Measurements from ENCODE around the gene ASGR1.

The ASGR1 gene

DNA sequence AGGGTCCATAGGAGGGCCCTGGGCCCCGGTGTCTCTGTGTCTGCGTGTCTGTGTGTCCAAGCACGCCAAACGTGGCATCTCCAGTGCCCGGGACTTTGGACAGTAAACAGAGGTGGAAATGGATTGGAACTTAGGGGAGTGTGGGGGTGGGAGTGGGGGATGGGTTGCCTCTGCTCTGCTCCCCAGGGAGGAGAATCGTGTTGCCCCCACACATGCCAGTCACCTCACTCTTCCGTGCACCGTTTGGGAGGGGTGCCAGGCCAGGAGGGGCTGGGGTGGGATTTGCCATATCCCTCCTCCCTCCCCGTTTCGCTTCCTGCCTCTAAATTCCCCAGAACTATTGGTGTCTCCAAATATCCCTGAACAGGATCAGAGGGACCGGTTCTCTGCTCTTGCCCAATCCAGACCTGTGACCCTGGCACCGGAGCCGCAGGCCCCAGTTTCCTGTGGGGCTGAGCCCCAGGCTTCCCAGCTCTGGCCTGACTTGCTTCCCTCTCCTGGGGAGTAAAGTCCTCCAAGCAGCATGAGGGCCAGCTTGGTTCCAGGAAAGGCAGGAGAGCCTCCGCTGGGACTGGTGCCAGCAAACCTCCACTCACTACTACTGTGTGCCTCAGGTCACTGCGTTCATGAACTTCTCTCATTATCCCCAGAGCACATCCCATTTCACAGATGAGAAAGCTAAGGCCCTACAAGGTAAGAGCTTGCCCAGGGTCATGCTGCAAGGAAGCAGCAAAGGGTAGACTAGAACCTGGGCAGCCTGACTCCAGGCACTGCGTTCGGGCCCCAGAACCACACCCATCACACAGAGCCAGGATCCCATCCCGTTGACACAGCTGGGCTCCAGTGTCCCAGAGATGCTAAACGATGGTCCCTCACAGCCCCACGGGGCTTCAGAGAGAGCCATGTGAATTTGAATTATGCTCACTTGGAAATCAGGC is at the start of gene ASGR1:
TSS of gene ASGR1 (minus strand) at position 54 of the 938 bp plus-strand sequence. CDS start 807 bp downstream, outside the sequence.
- DNase-seq = no peak

GRCh38 chr17:7228920-7229319 is 49.8 kb upstream of the ASGR1 start:
- no peak for DNase-seq

- DNase-seq = no peak
These were observed 47.8 kb upstream of the ASGR1 start for GRCh38 chr17:7226721-7227710.

DNA sequence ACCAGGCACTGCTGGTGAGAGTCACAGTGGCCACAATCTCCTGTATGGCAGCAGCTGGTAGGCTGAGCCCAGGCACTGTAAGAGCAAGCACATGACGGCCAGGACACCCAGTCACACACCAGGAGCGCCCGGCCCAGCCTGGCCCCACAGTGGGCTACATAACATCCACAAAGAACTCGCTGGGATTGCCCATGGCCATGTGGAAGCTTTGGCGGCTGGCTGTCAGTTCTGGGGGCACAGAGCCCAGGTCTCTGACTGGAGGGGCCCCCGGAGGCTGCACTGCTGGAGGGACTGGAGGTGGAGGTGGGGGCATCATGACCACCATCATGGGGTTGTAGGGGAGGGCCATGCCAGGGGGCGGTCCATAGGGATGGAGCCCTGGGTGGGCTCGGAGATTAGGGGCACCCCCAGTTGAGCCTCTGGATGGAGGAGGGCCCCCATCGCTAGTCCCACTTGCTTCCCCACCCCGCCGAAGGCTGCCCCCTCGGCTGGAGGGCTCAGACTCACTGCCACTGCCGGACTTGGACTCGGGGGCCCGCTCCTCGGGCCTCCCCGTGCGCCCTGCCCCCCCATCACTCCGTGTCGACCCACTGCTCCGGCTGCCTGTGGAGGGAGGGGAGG is 46.7 kb upstream of the ASGR1 start:
- no peak for DNase-seq

DNA sequence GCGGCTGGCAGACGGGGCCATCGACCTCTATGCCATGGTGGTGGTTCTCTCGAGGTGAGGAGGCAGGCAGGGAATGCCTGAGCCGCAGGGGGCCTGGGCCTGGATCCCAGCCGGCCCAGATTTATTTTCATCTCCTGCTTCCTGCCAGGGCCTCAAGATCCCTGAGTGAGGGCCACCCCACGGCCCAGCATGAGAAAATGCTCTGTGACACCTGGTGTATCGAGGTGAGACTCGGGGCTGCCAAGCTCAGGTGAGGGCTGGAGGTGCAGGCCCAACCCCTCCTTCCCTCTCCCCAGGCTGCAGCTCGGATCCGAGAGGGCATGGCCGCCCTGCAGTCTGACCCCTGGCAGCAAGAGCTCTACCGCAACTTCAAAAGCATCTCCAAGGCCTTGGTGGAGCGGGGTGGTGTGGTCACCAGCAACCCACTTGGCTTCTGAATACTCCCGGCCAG is 45.5 kb upstream of the ASGR1 start:
- DNase-seq = no peak

DNA sequence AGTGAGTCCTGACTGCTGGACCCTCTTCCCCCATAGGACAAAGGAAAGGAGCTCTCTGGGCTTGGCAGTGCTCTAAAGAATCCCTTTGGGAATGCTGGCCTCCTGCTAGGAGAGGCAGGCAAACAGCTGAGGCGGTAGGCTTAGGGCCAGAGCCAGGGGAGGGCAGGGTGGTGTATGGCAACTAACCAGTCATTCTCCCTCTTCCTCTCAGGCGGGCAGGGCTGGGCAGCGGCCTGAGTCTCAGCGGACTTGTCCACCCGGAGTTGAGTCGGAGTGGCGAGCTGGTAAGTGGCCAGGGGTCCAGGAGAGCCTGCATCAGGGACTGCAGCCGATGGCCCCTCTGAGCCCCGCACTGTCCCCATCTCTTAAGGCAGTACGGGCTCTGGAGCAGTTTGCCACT is 44.9 kb upstream of the ASGR1 start:
- no peak for DNase-seq

DNA sequence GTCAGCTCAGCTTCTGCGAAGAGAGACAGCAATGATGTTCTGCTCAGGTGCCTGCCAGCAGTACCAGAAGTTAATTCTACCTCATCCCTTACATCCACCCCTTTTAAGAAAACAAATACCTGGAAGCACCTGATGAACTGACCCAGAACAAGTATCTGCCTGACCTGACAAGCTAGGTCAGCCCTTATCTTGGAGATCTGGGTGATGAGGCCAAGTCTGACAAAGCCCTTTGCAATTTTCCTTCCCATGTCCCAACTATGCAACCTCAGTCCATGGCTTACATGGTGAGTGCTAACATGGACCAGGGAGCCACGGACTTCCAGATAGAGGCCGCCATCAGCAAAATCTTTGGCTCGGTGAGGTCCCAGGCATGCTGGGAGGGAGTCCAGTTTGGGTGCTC is 44.2 kb upstream of the ASGR1 start:
- DNase-seq = no peak

GRCh38 chr17:7222972-7223292 is 43.8 kb upstream of the ASGR1 start:
- DNase-seq = no peak

- no peak for DNase-seq
These were observed 43.2 kb upstream of the ASGR1 start for GRCh38 chr17:7222093-7222971.

- no peak for DNase-seq
These were observed 42.3 kb upstream of the ASGR1 start for GRCh38 chr17:7221278-7222092.

GRCh38 chr17:7220593-7221277 is 41.6 kb upstream of the ASGR1 start:
- DNase-seq = peak; percentile 20

GRCh38 chr17:7219812-7220592 is 40.8 kb upstream of the ASGR1 start, which contains the start of the genes ACADVL and DLG4:
Gene ACADVL, plus strand, starts transcription at chr17:7219938. Its CDS starts 47 bp downstream, at chr17:7219985.
Gene DLG4, minus strand, starts transcription at chr17:7219836.
- peak; percentile 52 for DNase-seq

- no peak for DNase-seq
These were observed 40.1 kb upstream of the ASGR1 start for GRCh38 chr17:7219229-7219811.

- DNase-seq = no peak
These were observed 39.6 kb upstream of the ASGR1 start for GRCh38 chr17:7218758-7219157.

DNA sequence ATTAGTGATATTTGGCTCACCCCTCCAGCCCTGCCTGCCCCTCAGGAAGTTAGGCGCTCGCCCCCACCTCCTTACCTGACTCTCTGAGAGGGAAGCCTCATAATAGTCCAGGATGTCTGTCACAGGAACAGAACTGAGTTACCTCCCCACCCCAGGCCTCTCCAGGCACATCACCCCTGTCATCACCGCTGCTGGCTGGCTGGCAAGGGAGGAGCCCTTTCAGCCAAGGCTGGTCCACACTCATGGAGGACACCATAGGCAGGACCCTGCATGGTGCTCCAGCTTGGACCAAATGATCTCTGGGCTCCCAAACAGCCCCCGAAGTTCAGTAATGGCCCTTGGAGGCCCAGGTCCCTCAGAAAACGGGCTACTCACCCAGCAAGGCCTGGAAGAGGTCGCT is 39.0 kb upstream of the ASGR1 start:
- DNase-seq = no peak

DNA sequence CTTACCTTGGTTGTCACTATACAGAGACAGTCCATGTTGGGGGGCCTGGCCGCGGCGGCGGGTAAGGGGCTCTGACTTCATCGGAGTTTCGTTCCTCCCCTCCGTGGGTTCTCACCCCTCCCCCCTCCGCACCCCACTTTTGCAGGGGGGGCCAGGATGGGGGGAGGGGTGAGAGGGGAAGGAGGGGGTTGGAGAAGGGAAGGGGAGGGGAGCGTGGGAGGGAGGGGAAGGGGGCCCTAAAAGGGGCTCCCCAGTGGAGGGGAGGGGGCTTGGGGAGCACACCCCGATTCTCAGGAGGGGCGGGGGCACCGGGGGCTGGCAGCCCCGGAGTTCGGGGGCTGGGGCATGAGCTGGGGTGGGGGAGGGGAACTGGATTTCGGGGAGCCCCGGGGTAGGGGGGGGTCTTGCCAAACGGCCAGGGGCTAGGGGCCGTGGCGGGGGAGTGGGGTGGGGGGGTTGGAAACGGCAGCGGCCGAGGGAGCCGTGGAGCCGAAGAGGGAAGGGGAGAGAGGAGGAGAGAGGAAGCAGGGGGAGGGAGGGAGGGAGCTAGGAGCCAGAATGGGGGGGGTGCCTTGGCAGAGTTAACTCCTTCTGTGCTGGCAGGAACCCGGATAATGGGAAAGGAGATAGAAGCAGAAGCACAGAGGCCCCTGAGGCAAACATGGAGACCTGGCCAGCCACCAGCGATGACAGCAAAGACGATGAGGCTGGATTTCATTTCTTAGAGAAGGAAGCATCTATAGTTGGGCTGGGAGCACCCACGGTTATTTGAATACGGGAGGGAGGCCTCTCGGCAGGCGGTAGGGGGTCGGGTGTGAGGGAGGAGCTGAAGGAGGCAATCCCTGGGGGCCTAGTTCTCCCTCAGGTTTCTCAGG is 38.2 kb upstream of the ASGR1 start:
- DNase-seq = peak; percentile 56

DNA sequence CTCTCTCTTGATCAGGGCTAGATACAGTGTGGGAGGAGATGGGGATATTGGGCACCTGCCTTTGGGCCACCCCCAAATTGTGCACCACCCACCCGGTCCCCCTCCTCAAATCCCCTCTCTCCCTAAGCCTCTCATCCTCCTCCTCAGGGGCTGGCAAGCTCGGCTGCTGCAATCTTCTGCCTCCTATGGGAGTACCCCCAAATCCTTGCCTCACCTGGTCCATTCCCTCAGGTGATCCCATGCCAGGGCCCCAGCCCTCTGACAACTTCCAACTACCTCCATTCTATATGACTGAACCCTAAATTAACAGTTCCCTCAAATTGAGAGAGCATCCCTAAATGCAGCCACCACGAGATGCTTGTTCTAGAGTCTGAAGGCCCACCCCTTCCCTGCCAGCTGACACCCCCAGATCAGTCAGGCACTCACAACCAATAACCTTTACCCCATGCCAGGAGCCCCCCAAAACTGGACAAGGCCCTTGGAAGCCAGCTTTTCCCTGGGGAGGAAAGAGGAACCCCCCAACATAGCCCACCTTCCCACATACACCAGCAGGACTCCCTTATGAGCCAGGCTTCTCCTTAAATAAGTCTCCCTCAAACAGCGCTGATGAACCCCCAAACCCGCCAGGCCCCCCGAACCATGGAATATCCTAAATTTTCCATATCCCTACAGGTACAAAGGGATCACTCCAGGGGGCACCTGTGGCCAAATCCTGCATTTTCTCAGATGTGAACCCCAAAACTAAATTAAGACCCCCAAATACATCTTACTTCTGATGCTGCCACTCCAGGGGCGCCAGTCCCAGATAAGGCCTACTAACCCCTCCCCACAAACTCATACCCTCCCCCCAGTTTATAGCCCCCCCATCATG is 37.3 kb upstream of the ASGR1 start:
- no peak for DNase-seq
